ENCODE results near the gene RALGAPA1. TPM values are rescaled to one million over a fixed set of nuclear protein-coding genes. Genes with fewer than 3 reads are reported as not detected.

RALGAPA1 gene
- total RNA-seq, 1 donor from 2014 or later: 47.9 TPM

GRCh38 chr14:35708062-35708461 lies 101.0 kb downstream of the RALGAPA1 start:
- H3K36me3 Mint-ChIP-seq (ENCODE audit: unreplicated experiment): peaks cover 38% of the 10 kb centered on the region
- H3K4me1 Mint-ChIP-seq (ENCODE audit: unreplicated experiment): peaks cover 24% of the 10 kb centered on the region
- no peak overlapping the region for H3K4me3 Mint-ChIP-seq (ENCODE audit: unreplicated experiment)
- H3K9me3 Mint-ChIP-seq (ENCODE audit: unreplicated experiment): peaks cover 12% of the 10 kb centered on the region
- H3K27me3 Mint-ChIP-seq (ENCODE audit: unreplicated experiment): no peaks in the 10 kb centered on the region
- no peak for TF ChIP-seq CTCF (IDR thresholded peaks at IDR 0.05)
- peak overlapping the region; percentile 20 for H3K27ac Mint-ChIP-seq (ENCODE audit: unreplicated experiment)
- no peak for DNase-seq (ENCODE audit: extremely low spot score, unreplicated experiment)

- H3K27ac Mint-ChIP-seq (ENCODE audit: unreplicated experiment): no peak overlapping the region
- peaks cover 18% of the 10 kb centered on the region for H3K4me1 Mint-ChIP-seq (ENCODE audit: unreplicated experiment)
- peaks cover 36% of the 10 kb centered on the region for H3K36me3 Mint-ChIP-seq (ENCODE audit: unreplicated experiment)
- TF ChIP-seq CTCF (IDR thresholded peaks at IDR 0.05): no peak
- H3K4me3 Mint-ChIP-seq (ENCODE audit: unreplicated experiment): no peak overlapping the region
- no peaks in the 10 kb centered on the region for H3K27me3 Mint-ChIP-seq (ENCODE audit: unreplicated experiment)
- peaks cover 12% of the 10 kb centered on the region for H3K9me3 Mint-ChIP-seq (ENCODE audit: unreplicated experiment)
- no peak for DNase-seq (ENCODE audit: extremely low spot score, unreplicated experiment)
Measured at GRCh38 chr14:35705636-35706035, 103.5 kb downstream of the RALGAPA1 start.

GRCh38 chr14:35704793-35705493 lies 104.2 kb downstream of the RALGAPA1 start:
- DNase-seq (ENCODE audit: extremely low spot score, unreplicated experiment): no peak
- Mint-ChIP-seq H3K36me3 (ENCODE audit: unreplicated experiment) (peaks cover 38% of the 10 kb centered on the region), H3K27ac (ENCODE audit: unreplicated experiment) (no peak overlapping the region), H3K27me3 (ENCODE audit: unreplicated experiment) (no peaks in the 10 kb centered on the region), H3K4me1 (ENCODE audit: unreplicated experiment) (peaks cover 18% of the 10 kb centered on the region), H3K4me3 (ENCODE audit: unreplicated experiment) (no peak overlapping the region), H3K9me3 (ENCODE audit: unreplicated experiment) (peaks cover 12% of the 10 kb centered on the region)
- TF ChIP-seq CTCF (IDR thresholded peaks at IDR 0.05): no peak

- no peak overlapping the region for H3K4me3 Mint-ChIP-seq (ENCODE audit: unreplicated experiment)
- no peak overlapping the region for H3K27ac Mint-ChIP-seq (ENCODE audit: unreplicated experiment)
- H3K9me3 Mint-ChIP-seq (ENCODE audit: unreplicated experiment): peaks cover 8% of the 10 kb centered on the region
- H3K36me3 Mint-ChIP-seq (ENCODE audit: unreplicated experiment): peaks cover 21% of the 10 kb centered on the region
- peaks cover 11% of the 10 kb centered on the region for H3K4me1 Mint-ChIP-seq (ENCODE audit: unreplicated experiment)
- no peak for TF ChIP-seq CTCF (IDR thresholded peaks at IDR 0.05)
- H3K27me3 Mint-ChIP-seq (ENCODE audit: unreplicated experiment): no peaks in the 10 kb centered on the region
- no peak for DNase-seq (ENCODE audit: extremely low spot score, unreplicated experiment)
Measured at GRCh38 chr14:35701531-35701930, 107.6 kb downstream of the RALGAPA1 start.

- H3K4me3 Mint-ChIP-seq (ENCODE audit: unreplicated experiment): no peak overlapping the region
- H3K4me1 Mint-ChIP-seq (ENCODE audit: unreplicated experiment): peaks cover 11% of the 10 kb centered on the region
- no peaks in the 10 kb centered on the region for H3K9me3 Mint-ChIP-seq (ENCODE audit: unreplicated experiment)
- no peak overlapping the region for H3K27ac Mint-ChIP-seq (ENCODE audit: unreplicated experiment)
- no peak for DNase-seq (ENCODE audit: extremely low spot score, unreplicated experiment)
- no peaks in the 10 kb centered on the region for H3K27me3 Mint-ChIP-seq (ENCODE audit: unreplicated experiment)
- TF ChIP-seq CTCF (IDR thresholded peaks at IDR 0.05): no peak
- peaks cover 13% of the 10 kb centered on the region for H3K36me3 Mint-ChIP-seq (ENCODE audit: unreplicated experiment)
Measured at GRCh38 chr14:35699791-35700444, 109.2 kb downstream of the RALGAPA1 start.

Measured in osteocyte (in vitro differentiated cells).